Measurements from ENCODE around the gene NDUFAF5.

Gene NDUFAF5

GRCh38 chr20:13778827-13779226, 6.0 kb upstream of the NDUFAF5 start:
- DNase-seq, result no peak

GRCh38 chr20:13783528-13783927, 1.3 kb upstream of the NDUFAF5 start:
- no peak for DNase-seq

- no peak for DNase-seq
These were observed 446 bp upstream of the NDUFAF5 start for GRCh38 chr20:13784271-13784892.

GRCh38 chr20:13786143-13786828, 1.5 kb downstream of the NDUFAF5 start:
- no peak for DNase-seq

GRCh38 chr20:13788167-13788834, 3.5 kb downstream of the NDUFAF5 start:
- DNase-seq, result peak; percentile 31

- no peak for DNase-seq
These were observed 5.9 kb downstream of the NDUFAF5 start for GRCh38 chr20:13790708-13791107.

- no peak for DNase-seq
These were observed 7.0 kb downstream of the NDUFAF5 start for GRCh38 chr20:13791540-13792459.

GRCh38 chr20:13793001-13793400, 8.2 kb downstream of the NDUFAF5 start:
- no peak for DNase-seq

GRCh38 chr20:13794667-13795066, 9.8 kb downstream of the NDUFAF5 start:
- DNase-seq, result no peak

GRCh38 chr20:13799040-13799439, 14.2 kb downstream of the NDUFAF5 start:
- no peak for DNase-seq

- DNase-seq, result no peak
These were observed 15.1 kb downstream of the NDUFAF5 start for GRCh38 chr20:13799974-13800373.

GRCh38 chr20:13800728-13801134, 15.9 kb downstream of the NDUFAF5 start:
- DNase-seq, result peak; percentile 95

- no peak for DNase-seq
These were observed 24.5 kb downstream of the NDUFAF5 start for GRCh38 chr20:13809373-13809772.

GRCh38 chr20:13809855-13810254, 25.0 kb downstream of the NDUFAF5 start:
- DNase-seq, result no peak

GRCh38 chr20:13810446-13810845, 25.6 kb downstream of the NDUFAF5 start:
- no peak for DNase-seq

GRCh38 chr20:13813910-13814309, 29.1 kb downstream of the NDUFAF5 start:
- no peak for DNase-seq

- no peak for DNase-seq
These were observed 29.8 kb downstream of the NDUFAF5 start for GRCh38 chr20:13814672-13815071.

- DNase-seq, result no peak
These were observed 31.9 kb downstream of the NDUFAF5 start for GRCh38 chr20:13816757-13817156.

GRCh38 chr20:13817342-13817741, 32.5 kb downstream of the NDUFAF5 start:
- DNase-seq, result no peak

GRCh38 chr20:13819885-13820645, 35.2 kb downstream of the NDUFAF5 start:
- peak; percentile 53 for DNase-seq

- DNase-seq, result no peak
These were observed 37.0 kb downstream of the NDUFAF5 start for GRCh38 chr20:13821876-13822275.

- DNase-seq, result no peak
These were observed 37.6 kb downstream of the NDUFAF5 start for GRCh38 chr20:13822459-13822858.

Data from NCI-H2029 (cell line).